DOHH2 (cell line): ENCODE data around the gene ODC1.
A peak's percentile ranks its signal among the peaks of the same experiment; 100 is the strongest.

Source experiments
- H3F3A ChIP-seq: fragments of 200-600 bp; sonication (generic), shearing (Covaris generic); 2 replicates; pipeline ENCODE4 v1.6.0; 2016; ENCODE audit warnings: antibody characterized with exemption, mild to moderate bottlenecking; ENCODE audit not compliant: control insufficient read depth, insufficient read depth
- H3K27ac ChIP-seq: fragments of 200-600 bp; sonication (generic); 2 replicates; pipeline ENCODE4 v1.5.1; 2014; ENCODE audit warnings: low read depth, mild to moderate bottlenecking, low read length, moderate library complexity
- H3K27me3 ChIP-seq: fragments of 200-600 bp; sonication (generic); 2 replicates; pipeline ENCODE4 v1.6.1; 2014; ENCODE audit warnings: mild to moderate bottlenecking, low read length, mixed read lengths; ENCODE audit not compliant: control insufficient read depth
- H3K36me3 ChIP-seq: fragments of 200-600 bp; sonication (generic); 2 replicates; pipeline ENCODE4 v1.6.1; 2014; ENCODE audit warnings: mild to moderate bottlenecking, low read length, moderate library complexity, mixed read lengths; ENCODE audit not compliant: control insufficient read depth
- H3K4me1 ChIP-seq: fragments of 200-600 bp; sonication (generic); 2 replicates; pipeline ENCODE4 v1.6.1; 2014; ENCODE audit warnings: mild to moderate bottlenecking, low read length, mixed read lengths; ENCODE audit not compliant: control insufficient read depth
- H3K4me2 ChIP-seq: fragments of 200-600 bp; sonication (generic); 2 replicates; pipeline ENCODE4 v1.6.0; 2014; ENCODE audit warnings: mild to moderate bottlenecking, low read length, moderate library complexity
- H3K4me3 ChIP-seq: fragments of 200-600 bp; sonication (generic); 2 replicates; pipeline ENCODE4 v1.5.1; 2014; ENCODE audit warnings: mild to moderate bottlenecking, low read length, mixed read lengths
- H3K79me2 ChIP-seq: fragments of 200-600 bp; sonication (generic); 2 replicates; pipeline ENCODE4 v1.6.1; 2014; ENCODE audit warnings: mild to moderate bottlenecking, low read length, mixed read lengths; ENCODE audit not compliant: control insufficient read depth
- H3K9me2 ChIP-seq: fragments of 200-600 bp; sonication (generic); replicated peaks from 2 replicates; pipeline ENCODE4 v1.6.1; 2014; ENCODE audit warnings: mild to moderate bottlenecking, low read length, mixed read lengths; ENCODE audit not compliant: control insufficient read depth
- H3K9me3 ChIP-seq: fragments of 200-600 bp; sonication (generic); 2 replicates; pipeline ENCODE4 v1.6.1; 2014; ENCODE audit warnings: antibody characterized with exemption, low read length, mixed read lengths; ENCODE audit not compliant: control insufficient read depth, insufficient read depth
- H4K20me1 ChIP-seq: fragments of 200-600 bp; sonication (generic); 2 replicates; pipeline ENCODE4 v1.6.0; 2014; ENCODE audit warnings: low read depth, mild to moderate bottlenecking, antibody characterized with exemption, low read length, moderate library complexity; ENCODE audit not compliant: control insufficient read depth, insufficient read depth
- EZH2phosphoT487 ChIP-seq: fragments of 200-600 bp; sonication (generic); IDR thresholded peaks from 2 replicates; pipeline ENCODE4 v1.6.1; 2017; ENCODE audit warnings: borderline replicate concordance, mild to moderate bottlenecking, antibody characterized with exemption, low read length, moderate library complexity, mixed read lengths
- TF ChIP-seq, protein P1 (sequence below): fragments of 200-600 bp; sonication (generic); IDR thresholded peaks from one replicate; pipeline ENCODE4 v1.5.1; 2014; ENCODE audit warnings: antibody characterized with exemption, mild to moderate bottlenecking, low read depth, low read length; ENCODE audit not compliant: poor library complexity, severe bottlenecking

Gene ODC1

DNA sequence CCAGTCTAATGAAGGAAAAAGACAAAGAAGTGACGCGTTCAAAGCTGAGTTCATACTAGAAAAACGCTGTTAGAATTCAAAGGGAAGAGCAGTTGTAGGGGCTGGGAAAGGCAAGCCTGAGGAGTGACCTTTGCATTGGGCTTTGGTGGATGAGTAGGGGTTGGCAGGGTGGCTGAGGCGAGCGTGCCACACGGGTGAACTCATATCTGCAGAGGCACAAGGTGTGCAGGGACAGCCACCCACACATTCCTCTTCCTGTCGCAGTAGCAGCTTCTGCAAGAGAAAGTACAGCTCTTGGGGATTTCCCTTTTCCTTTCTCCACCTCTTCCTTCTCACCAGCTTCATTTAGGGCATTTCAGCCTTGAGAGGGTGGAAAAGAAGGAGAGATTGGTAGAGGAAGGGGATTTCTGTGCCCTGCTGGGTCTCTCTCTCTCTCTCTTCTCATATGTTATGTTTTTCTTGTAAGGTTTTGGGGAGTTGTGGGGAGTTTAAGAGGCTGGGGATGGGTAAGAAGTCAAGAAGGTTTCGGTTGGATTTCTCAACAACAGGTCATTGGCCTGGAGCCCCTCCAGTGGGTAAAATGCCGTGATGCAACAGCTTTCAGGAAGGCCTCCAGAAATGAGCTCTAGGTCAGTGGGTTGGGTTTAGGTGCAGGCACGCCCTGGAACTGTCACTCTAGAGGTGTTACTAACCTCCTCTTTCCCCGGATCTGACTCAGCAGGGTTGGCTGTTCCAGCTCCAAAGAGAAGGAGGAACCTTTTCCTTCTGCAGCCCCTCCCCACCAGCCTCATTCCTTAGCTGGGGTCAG is 40.1 kb downstream of the ODC1 start:
- Histone ChIP-seq H3K27ac (no peak overlapping the region), H3K4me2 (peak overlapping the region; percentile 80), H3K9me3 (0 out of 2 replicates have a peak, but pooled peaks cover 2% of the 10 kb centered on the region), H4K20me1 (no peaks in the 10 kb centered on the region; the same call in 1 of the 2 replicates), H3K9me2 (no peaks in the 10 kb centered on the region), H3F3A (peaks cover 10% of the 10 kb centered on the region), H3K79me2 (no peaks in the 10 kb centered on the region), H3K4me1 (peaks cover 56% of the 10 kb centered on the region), H3K4me3 (no peak overlapping the region), H3K36me3 (peaks cover 4% of the 10 kb centered on the region; the same call in 1 of the 2 replicates), H3K27me3 (no peaks in the 10 kb centered on the region)
- TF ChIP-seq, protein P1, sequence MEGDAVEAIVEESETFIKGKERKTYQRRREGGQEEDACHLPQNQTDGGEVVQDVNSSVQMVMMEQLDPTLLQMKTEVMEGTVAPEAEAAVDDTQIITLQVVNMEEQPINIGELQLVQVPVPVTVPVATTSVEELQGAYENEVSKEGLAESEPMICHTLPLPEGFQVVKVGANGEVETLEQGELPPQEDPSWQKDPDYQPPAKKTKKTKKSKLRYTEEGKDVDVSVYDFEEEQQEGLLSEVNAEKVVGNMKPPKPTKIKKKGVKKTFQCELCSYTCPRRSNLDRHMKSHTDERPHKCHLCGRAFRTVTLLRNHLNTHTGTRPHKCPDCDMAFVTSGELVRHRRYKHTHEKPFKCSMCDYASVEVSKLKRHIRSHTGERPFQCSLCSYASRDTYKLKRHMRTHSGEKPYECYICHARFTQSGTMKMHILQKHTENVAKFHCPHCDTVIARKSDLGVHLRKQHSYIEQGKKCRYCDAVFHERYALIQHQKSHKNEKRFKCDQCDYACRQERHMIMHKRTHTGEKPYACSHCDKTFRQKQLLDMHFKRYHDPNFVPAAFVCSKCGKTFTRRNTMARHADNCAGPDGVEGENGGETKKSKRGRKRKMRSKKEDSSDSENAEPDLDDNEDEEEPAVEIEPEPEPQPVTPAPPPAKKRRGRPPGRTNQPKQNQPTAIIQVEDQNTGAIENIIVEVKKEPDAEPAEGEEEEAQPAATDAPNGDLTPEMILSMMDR: no peak
- TF ChIP-seq EZH2phosphoT487: no peak

DNA sequence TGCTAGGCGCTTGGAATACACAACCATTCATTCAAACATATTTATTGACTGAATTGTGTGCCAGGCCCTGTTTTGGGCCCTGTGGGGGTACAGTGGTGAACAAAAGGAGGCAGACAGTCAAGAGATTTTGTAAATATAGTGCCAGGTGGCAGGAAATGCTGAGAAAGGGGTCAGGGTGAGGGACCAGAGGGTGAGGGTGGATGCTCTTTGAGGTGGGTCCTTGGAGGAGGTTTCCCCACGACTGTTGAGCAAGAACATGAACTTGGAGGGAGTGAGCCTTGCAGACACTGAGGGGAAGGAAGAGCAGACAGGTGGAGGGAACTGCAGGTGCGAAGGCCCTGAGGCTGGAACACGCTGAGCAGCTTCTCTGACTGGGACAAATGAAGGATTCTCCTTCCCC is 40.7 kb downstream of the ODC1 start:
- Histone ChIP-seq H3K9me2 (no peaks in the 10 kb centered on the region), H4K20me1 (no peaks in the 10 kb centered on the region; the same call in 1 of the 2 replicates), H3K79me2 (no peaks in the 10 kb centered on the region), H3K36me3 (peaks cover 4% of the 10 kb centered on the region; the same call in 1 of the 2 replicates), H3K4me1 (peaks cover 54% of the 10 kb centered on the region), H3K9me3 (0 out of 2 replicates have a peak, but pooled peaks cover 2% of the 10 kb centered on the region), H3K4me3 (no peak overlapping the region), H3F3A (peaks cover 10% of the 10 kb centered on the region), H3K27me3 (no peaks in the 10 kb centered on the region), H3K27ac (no peak overlapping the region), H3K4me2 (peak overlapping the region; percentile 80)
- no peak for TF ChIP-seq EZH2phosphoT487
- TF ChIP-seq, protein P1: no peak

DNA sequence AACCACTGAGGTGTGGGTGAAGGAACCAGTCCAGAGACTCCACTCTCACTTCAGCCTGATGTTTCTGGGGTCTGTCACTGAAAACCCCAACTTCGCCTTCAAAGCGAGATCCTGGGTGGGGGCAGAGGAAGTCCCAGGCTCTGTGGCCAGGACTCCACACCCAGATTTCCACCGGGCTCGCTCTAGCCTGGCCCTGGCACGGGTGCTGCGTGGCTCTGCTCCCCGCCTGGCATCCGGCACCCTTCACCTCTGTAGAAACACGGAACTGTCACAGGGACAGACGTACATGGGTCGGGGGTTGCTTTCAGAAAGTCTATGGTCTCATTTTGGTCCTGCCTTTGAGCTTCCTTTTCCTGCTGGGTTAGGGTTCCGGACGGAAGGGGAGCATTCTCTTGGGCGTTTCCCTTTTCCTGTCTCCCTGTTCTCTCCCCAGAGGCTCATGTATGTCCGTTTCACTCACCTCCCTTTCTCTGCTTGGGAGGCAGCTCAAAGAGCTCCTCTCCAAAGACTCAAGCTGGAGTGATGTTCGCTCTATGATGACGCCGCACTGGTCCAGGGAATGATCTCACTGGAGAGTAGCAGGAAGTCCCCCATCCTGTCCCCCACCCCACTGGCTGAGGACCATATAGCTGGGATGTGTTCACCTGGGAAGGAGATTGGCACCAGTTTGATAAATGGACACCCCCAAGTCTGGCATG is 41.5 kb downstream of the ODC1 start:
- Histone ChIP-seq H3K4me1 (peaks cover 46% of the 10 kb centered on the region), H3K4me2 (no peak overlapping the region), H3K9me3 (no peaks in the 10 kb centered on the region), H3K9me2 (no peaks in the 10 kb centered on the region), H4K20me1 (no peaks in the 10 kb centered on the region; the same call in 1 of the 2 replicates), H3K4me3 (no peak overlapping the region), H3K27me3 (no peaks in the 10 kb centered on the region), H3K27ac (no peak overlapping the region), H3K79me2 (no peaks in the 10 kb centered on the region), H3K36me3 (no peaks in the 10 kb centered on the region), H3F3A (peaks cover 10% of the 10 kb centered on the region)
- TF ChIP-seq, protein P1: no peak
- no peak for TF ChIP-seq EZH2phosphoT487
